Thyroid gland (tissue), 4 donors: ENCODE measurements around the gene DIO3. TPM values are rescaled to one million over a fixed set of nuclear protein-coding genes. Genes with fewer than 3 reads are reported as not detected.
"Not testable (repeated sequence)": the region's sequence is repeated elsewhere in the genome, so short reads cannot be mapped to it uniquely, and the experiment has no call there.

Experiments
- DNase-seq, 2 donors: peaks; one replicate each; pipeline ENCODE4 v3.0.0-alpha.2; 2019
- H3K27ac ChIP-seq, 3 donors: fragments of 200-600 bp; sonication (generic); 1 replicate in 2 of 3; 2 replicates in 1 of 3; pipeline ENCODE4 v1.5.1; 2016 to 2019; ENCODE audit warnings: mild to moderate bottlenecking in 1 of 3, moderate library complexity in 1 of 3
- H3K27me3 ChIP-seq: fragments of 200-600 bp; sonication (generic); one replicate; pipeline ENCODE4 v1.5.1; 2019
- H3K36me3 ChIP-seq, 2 donors: fragments of 200-600 bp; sonication (generic); one replicate each; pipeline ENCODE4 v1.5.1; 2016 to 2019
- H3K4me1 ChIP-seq, 2 donors: fragments of 200-600 bp; sonication (generic); one replicate each; pipeline ENCODE4 v1.5.1; 2017 to 2019
- H3K4me3 ChIP-seq, 3 donors: fragments of 200-600 bp; sonication (generic); replicated peaks in 1 of 3; 1 replicate in 2 of 3; 2 replicates in 1 of 3; pipeline ENCODE4 v1.5.1; 2016; ENCODE audit warnings: mild to moderate bottlenecking in 1 of 3
- H3K9me3 ChIP-seq: fragments of 200-600 bp; sonication (generic); one replicate; pipeline ENCODE4 v1.5.1; 2017
- POLR2A ChIP-seq, 2 donors: fragments of 450-650 bp; IDR thresholded peaks; one replicate each; pipeline ENCODE4 v1.6.1; 2017; ENCODE audit warnings: antibody characterized with exemption in 2 of 2, mild to moderate bottlenecking in 2 of 2, moderate library complexity in 1 of 2
- WGBS, 2 donors: methylation state at CpG; one replicate each; pipeline ENCODE4 v1.1.5; 2017; 5-methylcytosine and 5-hydroxymethylcytosine counted together
- intact Hi-C: fragments of 100-400 bp; cut with DNase I; formaldehyde crosslinking; loops from one replicate; pipeline ENCODE4 v1.15.1; 2023
- total RNA-seq, 4 donors: library from RNA; depleted of rRNA; stranded (reverse); fragments of >200 nt; gene quantifications; one replicate each; pipeline ENCODE4 v1.2.3, GENCODE V29; 2016
- TF ChIP-seq, protein P1 (sequence below), 6 experiments: fragments of 200-600 bp in 3 of 6; fragments of 450-650 bp in 3 of 6; sonication (generic) in 3 of 6; IDR thresholded peaks; one replicate each; pipeline ENCODE4 v1.5.1; 2016 to 2019; ENCODE audit warnings: antibody characterized with exemption in 6 of 6, mild to moderate bottlenecking in 2 of 6, inconsistent platforms in 1 of 6, moderate library complexity in 1 of 6

The DIO3 gene
- total RNA-seq, 4 donors from 2014 or later: 7.0 to 10.7 (median 7.6) TPM

DNA sequence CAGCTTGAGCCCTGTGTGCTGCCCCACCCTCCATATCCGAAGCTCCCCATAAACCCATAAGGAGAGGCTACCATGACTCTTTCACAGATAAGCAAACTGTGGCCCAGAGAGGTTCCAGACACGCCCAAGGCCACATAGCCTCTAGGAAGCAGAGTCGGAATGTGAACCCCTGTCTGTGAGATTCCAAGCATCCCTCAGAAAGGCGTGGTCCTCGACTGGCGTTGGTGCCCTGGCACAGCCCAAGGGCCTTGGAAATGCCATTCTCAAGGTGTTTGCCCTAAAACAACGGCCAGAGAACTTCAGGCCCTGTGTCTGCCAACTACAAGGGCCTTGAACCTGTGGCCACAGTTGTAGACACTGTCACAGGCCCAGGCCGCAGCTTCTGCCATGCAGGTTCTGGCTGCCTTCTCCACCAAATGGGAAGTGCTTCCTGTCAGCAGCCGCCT lies 8.5 kb upstream of the DIO3 start:
- no peak for DNase-seq
- intact Hi-C loops: no loop called here
- 81 to 84% methylated on average over 7 of the region's 9 CpGs for WGBS, 2 donors
- H3K27ac ChIP-seq: no peak overlapping the region
- no peaks in the 10 kb centered on the region for H3K27me3 ChIP-seq
- TF ChIP-seq POLR2A (IDR thresholded peaks at IDR 0.05): no peak
- TF ChIP-seq, protein P1, sequence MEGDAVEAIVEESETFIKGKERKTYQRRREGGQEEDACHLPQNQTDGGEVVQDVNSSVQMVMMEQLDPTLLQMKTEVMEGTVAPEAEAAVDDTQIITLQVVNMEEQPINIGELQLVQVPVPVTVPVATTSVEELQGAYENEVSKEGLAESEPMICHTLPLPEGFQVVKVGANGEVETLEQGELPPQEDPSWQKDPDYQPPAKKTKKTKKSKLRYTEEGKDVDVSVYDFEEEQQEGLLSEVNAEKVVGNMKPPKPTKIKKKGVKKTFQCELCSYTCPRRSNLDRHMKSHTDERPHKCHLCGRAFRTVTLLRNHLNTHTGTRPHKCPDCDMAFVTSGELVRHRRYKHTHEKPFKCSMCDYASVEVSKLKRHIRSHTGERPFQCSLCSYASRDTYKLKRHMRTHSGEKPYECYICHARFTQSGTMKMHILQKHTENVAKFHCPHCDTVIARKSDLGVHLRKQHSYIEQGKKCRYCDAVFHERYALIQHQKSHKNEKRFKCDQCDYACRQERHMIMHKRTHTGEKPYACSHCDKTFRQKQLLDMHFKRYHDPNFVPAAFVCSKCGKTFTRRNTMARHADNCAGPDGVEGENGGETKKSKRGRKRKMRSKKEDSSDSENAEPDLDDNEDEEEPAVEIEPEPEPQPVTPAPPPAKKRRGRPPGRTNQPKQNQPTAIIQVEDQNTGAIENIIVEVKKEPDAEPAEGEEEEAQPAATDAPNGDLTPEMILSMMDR (IDR thresholded peaks at IDR 0.05): no peak
- no peaks in the 10 kb centered on the region for H3K4me1 ChIP-seq
- H3K36me3 ChIP-seq: no peaks in the 10 kb centered on the region
- no peak overlapping the region for H3K4me3 ChIP-seq
- H3K9me3 ChIP-seq: no peaks in the 10 kb centered on the region

DNA sequence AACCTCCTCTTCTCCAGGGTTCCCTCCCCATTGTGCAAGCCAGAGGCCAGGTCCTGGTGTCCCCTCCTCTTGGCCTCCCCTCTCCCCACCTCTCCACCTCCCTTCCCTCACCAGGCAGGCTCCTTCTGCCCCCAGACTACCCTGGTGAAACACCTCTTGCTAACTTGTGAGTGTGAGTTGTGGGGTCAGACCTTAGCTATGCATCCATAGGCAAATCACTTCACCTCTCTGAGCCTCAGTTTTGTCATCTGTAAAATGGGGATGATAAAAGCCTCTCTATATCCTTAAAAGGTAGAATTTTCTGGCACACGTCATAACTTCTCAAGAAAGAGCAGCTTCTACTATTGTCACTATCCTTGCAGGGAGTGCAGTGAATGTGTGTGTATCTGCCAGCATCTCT lies 7.9 kb upstream of the DIO3 start:
- Histone ChIP-seq H3K9me3 (no peaks in the 10 kb centered on the region), H3K27me3 (no peaks in the 10 kb centered on the region), H3K27ac (no peak overlapping the region), H3K4me1 (no peaks in the 10 kb centered on the region), H3K36me3 (no peaks in the 10 kb centered on the region), H3K4me3 (no peak overlapping the region)
- intact Hi-C loops: no loop called here
- 88 to 96% methylated on average over 1 of the region's 1 CpG for WGBS, 2 donors
- no peak for TF ChIP-seq POLR2A (IDR thresholded peaks at IDR 0.05)
- TF ChIP-seq, protein P1 (IDR thresholded peaks at IDR 0.05): no peak
- no peak for DNase-seq

DNA sequence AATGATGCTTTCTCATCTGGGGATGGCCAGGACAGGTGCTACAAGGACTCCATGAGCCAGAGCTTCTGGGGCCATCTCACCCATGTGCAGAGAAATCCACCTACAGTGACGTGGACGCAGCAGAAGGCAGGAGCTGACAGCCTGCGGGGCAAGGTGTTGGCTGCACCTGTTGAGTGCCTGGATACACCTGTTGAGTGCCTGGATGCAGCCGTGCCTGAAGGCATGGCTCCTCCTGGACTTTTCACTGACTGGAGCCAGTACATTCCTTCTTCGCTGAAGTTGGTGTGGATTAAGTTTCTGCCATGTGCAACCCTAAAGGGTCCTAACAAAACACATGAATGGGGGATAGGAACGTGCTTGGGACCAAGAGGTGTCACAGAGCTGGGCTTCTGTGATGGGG lies 7.4 kb upstream of the DIO3 start:
- intact Hi-C loops: no loop called here
- Histone ChIP-seq H3K4me1 (no peaks in the 10 kb centered on the region), H3K27me3 (no peaks in the 10 kb centered on the region), H3K4me3 (no peak overlapping the region), H3K27ac (no peak overlapping the region), H3K9me3 (no peaks in the 10 kb centered on the region), H3K36me3 (no peaks in the 10 kb centered on the region)
- no peak for DNase-seq
- WGBS, 2 donors: 77 to 79% methylated on average over 2 to 5 of the region's 6 CpGs
- TF ChIP-seq, protein P1 (IDR thresholded peaks at IDR 0.05): no peak

DNA sequence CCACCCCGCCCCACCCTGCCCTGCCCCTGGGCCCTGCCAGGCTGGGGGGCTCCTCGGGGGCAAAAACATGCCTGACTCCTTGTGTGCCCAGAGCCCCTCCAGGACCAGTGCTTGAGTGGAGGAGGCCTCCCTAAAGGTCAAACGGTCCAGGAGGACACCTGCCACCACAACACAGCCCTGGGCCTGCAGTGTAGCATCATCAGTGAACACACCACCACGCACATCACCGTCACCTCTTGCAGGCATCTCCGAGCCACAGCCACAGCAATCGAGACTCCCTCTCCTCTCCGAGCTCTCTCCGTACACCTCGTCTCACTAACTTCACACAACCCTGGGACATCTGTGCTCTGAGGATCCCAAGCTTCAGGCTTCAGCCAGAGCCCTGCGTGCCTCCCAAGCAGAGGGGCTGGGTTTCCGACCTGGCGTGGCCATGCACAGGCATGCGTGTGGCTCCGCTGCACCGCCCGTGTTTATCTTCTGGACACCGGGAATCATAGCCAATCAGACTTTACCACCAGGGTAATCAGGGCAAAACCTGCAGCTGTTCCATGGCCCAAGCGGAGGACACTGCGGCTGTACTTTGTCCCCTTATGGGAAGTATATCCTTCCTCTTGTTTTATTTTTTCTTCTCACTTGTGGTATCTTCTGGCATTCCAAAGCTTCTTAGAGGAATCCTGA lies 6.2 kb upstream of the DIO3 start:
- Histone ChIP-seq H3K27me3 (no peaks in the 10 kb centered on the region), H3K36me3 (no peaks in the 10 kb centered on the region)

DNA sequence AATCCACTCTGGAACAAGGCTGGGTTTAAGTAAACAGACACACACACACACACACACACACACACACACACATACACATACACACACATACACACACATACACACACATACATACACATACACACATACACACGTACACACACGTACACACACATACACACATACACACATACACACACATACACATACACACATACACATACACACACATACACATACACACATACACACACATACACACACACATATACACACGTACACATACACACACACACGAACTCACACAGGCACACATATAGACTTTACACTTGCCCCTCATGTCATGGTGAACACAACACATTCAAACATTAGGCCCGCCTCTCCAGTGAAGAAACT lies 5.6 kb upstream of the DIO3 start:
- WGBS, 2 donors: 88 to 90% methylated on average over 5 of the region's 5 CpGs
- H3K4me3 ChIP-seq, H3K4me1 ChIP-seq, DNase-seq, H3K9me3 ChIP-seq, H3K27ac ChIP-seq, H3K36me3 ChIP-seq, H3K27me3 ChIP-seq, intact Hi-C loops: not testable (repeated sequence)

More for the DNA sequence above, 6.2 kb upstream of the DIO3 start:
- Histone ChIP-seq H3K9me3 (no peaks in the 10 kb centered on the region), H3K27ac (no peak overlapping the region), H3K4me1 (no peaks in the 10 kb centered on the region), H3K4me3 (no peak overlapping the region)
- WGBS, 2 donors: 71 to 80% methylated on average over 19 of the region's 20 CpGs
- DNase-seq: no peak
- intact Hi-C loops: no loop called here
- TF ChIP-seq, protein P1 (IDR thresholded peaks at IDR 0.05): no peak
- TF ChIP-seq POLR2A (IDR thresholded peaks at IDR 0.05): no peak
